Endothelial cell of umbilical vein (primary cell): ENCODE measurements around the gene PYY. TPM values are rescaled to one million over a fixed set of nuclear protein-coding genes. Genes with fewer than 3 reads are reported as not detected.

Experiments used
- BruUV-seq: library from RNA; stranded (reverse); fragments of 400-500 nt; replicated peaks from 2 replicates; lab custom pipeline; 2021; lab: Mats Ljungman, UMichigan
- CTCF ChIA-PET: fragments of 300-600, 350-600 bp; sonication (Branson Sonifier 250); formaldehyde crosslinking; loops from one replicate; lab custom pipeline; 2021; ENCODE audit warnings: antibody characterized with exemption, inconsistent platforms; lab: Charles Lee
- POLR2A ChIA-PET: fragments of 300-600, 350-600 bp; sonication (Branson Sonifier 250); formaldehyde crosslinking; loops from one replicate; lab custom pipeline; 2021; ENCODE audit warnings: antibody characterized with exemption, inconsistent platforms; lab: Charles Lee
- DNase-seq: peaks from one replicate; pipeline ENCODE4 v3.0.0-alpha.2; 2011; ENCODE audit warnings: low read depth, low spot score
- FAIRE-seq: peaks from 2 replicates; lab custom pipeline; 2011; peaks lifted over from hg19 to GRCh38; lab: Jason Lieb, UNC
- H2AFZ ChIP-seq: 2 replicates; pipeline ENCODE4 v1.6.0; 2012; ENCODE audit warnings: low read depth, low read length, control low read depth, inconsistent platforms
- H3K27ac ChIP-seq: 2 replicates; pipeline ENCODE4 v1.5.1; 2011; ENCODE audit warnings: low read depth, mild to moderate bottlenecking, control low read depth, low read length, moderate library complexity; ENCODE audit not compliant: insufficient read depth
- H3K27me3 ChIP-seq, 2 experiments: 2 replicates each; pipeline versions ENCODE4 v1.6.0 to v1.6.1; 2011; ENCODE audit warnings: low read length in 2 of 2, mixed read lengths in 1 of 2; ENCODE audit not compliant: control insufficient read depth in 2 of 2, insufficient read depth in 2 of 2
- H3K36me3 ChIP-seq, 2 experiments: 2 replicates in 1 of 2; 3 replicates in 1 of 2; pipeline ENCODE4 v1.5.1; 2011; ENCODE audit warnings: low read length in 2 of 2, mild to moderate bottlenecking in 1 of 2, moderate library complexity in 1 of 2; ENCODE audit not compliant: control insufficient read depth in 2 of 2, insufficient read depth in 2 of 2; ENCODE audit errors: extremely low read depth in 1 of 2
- H3K4me1 ChIP-seq: 3 replicates; pipeline ENCODE4 v1.5.1; 2011; ENCODE audit warnings: mild to moderate bottlenecking, low read length; ENCODE audit not compliant: control insufficient read depth, insufficient read depth; ENCODE audit errors: extremely low read depth
- H3K4me2 ChIP-seq: 2 replicates; pipeline ENCODE4 v1.6.1; 2011; ENCODE audit warnings: low read length, control low read depth, mixed read lengths; ENCODE audit not compliant: insufficient read depth
- H3K4me3 ChIP-seq, 3 experiments: fragments of 200-600 bp in 1 of 3; sonication (generic), shearing (Covaris generic) in 1 of 3; replicated peaks in 1 of 3; 2 replicates each; pipeline ENCODE4 v1.5.1; 2011 to 2016; ENCODE audit warnings: control low read depth in 3 of 3, low read length in 3 of 3, mild to moderate bottlenecking in 2 of 3, inconsistent platforms in 1 of 3, low read depth in 1 of 3, moderate library complexity in 1 of 3; ENCODE audit not compliant: insufficient read depth in 1 of 3
- H3K79me2 ChIP-seq: 2 replicates; pipeline ENCODE4 v1.6.0; 2012; ENCODE audit warnings: low read length, inconsistent platforms; ENCODE audit not compliant: control insufficient read depth, insufficient read depth
- H3K9ac ChIP-seq: replicated peaks from 2 replicates; pipeline ENCODE3; 2011; ENCODE audit warnings: low read length, control low read depth; ENCODE audit not compliant: insufficient read depth; ENCODE audit errors: extremely low read depth
- H3K9me1 ChIP-seq: replicated peaks from 3 replicates; pipeline ENCODE4 v1.6.0; 2011; ENCODE audit warnings: mild to moderate bottlenecking, low read length; ENCODE audit not compliant: control insufficient read depth, insufficient read depth; ENCODE audit errors: extremely low read depth
- H3K9me3 ChIP-seq: replicated peaks from 2 replicates; pipeline ENCODE4 v1.5.1; 2012; ENCODE audit warnings: low read length, inconsistent platforms; ENCODE audit not compliant: control insufficient read depth, insufficient read depth
- H4K20me1 ChIP-seq: replicated peaks from 2 replicates; pipeline ENCODE3; 2011; ENCODE audit warnings: mild to moderate bottlenecking, low read length; ENCODE audit not compliant: control insufficient read depth, insufficient read depth; ENCODE audit errors: extremely low read depth
- CTCF ChIP-seq, 2 donors: IDR thresholded peaks; 1 replicate in 1 of 2; 2 replicates in 1 of 2; pipeline ENCODE4 v1.5.1; 2011; ENCODE audit warnings: low read length in 2 of 2, mild to moderate bottlenecking in 2 of 2, moderate library complexity in 2 of 2, control low read depth in 1 of 2, inconsistent platforms in 1 of 2, low read depth in 1 of 2; ENCODE audit not compliant: insufficient read depth in 1 of 2; ENCODE audit errors: extremely low read depth in 1 of 2
- EZH2 ChIP-seq: IDR thresholded peaks from 2 replicates; pipeline ENCODE4 v1.6.1; 2012; ENCODE audit warnings: borderline replicate concordance, low read depth, mild to moderate bottlenecking, moderate library complexity, low read length, inconsistent platforms; ENCODE audit not compliant: severe bottlenecking
- FOS ChIP-seq: IDR thresholded peaks from 2 replicates; pipeline ENCODE4 v1.6.1; 2011; ENCODE audit warnings: mild to moderate bottlenecking, low read length, moderate library complexity, borderline replicate concordance; ENCODE audit not compliant: insufficient read depth
- GATA2 ChIP-seq: IDR thresholded peaks from 2 replicates; pipeline ENCODE4 v1.7.0; 2011; ENCODE audit warnings: low read depth, mild to moderate bottlenecking, moderate library complexity, mixed read lengths, low read length; ENCODE audit not compliant: insufficient read length, insufficient read depth
- MAX ChIP-seq: IDR thresholded peaks from 2 replicates; pipeline ENCODE4 v1.6.1; 2011; ENCODE audit not compliant: insufficient read depth, insufficient read length
- MYC ChIP-seq: IDR thresholded peaks from one replicate; pipeline ENCODE4 v1.6.1; 2011; ENCODE audit warnings: mild to moderate bottlenecking, low read depth, low read length
- POLR2A ChIP-seq: IDR thresholded peaks from 2 replicates; pipeline ENCODE4 v1.6.1; 2012; ENCODE audit warnings: low read depth, mild to moderate bottlenecking, control low read depth, low read length
- POLR2AphosphoS5 ChIP-seq: IDR thresholded peaks from 2 replicates; pipeline ENCODE4 v1.6.1; 2012; ENCODE audit warnings: low read depth, mild to moderate bottlenecking, control low read depth, low read length, moderate library complexity; ENCODE audit not compliant: insufficient read depth
- dilution Hi-C: fragments of 300-500 bp; cut with MboI; formaldehyde crosslinking; loops from one replicate; pipeline ENCODE4 v1.15.0; 2019; ENCODE audit warnings: low sequenced_read_pairs; ENCODE audit not compliant: extremely low pct_ligation_motif_present
- intact Hi-C: fragments of 100-400 bp; cut with micrococcal nuclease; formaldehyde crosslinking; loops from one replicate; pipeline ENCODE4 v1.10.0; 2022
- polyA plus RNA-seq, 4 experiments: library from polyadenylated mRNA; depleted of rRNA in 3 of 4; stranded (reverse) in 3 of 4; unstranded in 1 of 4; fragments of >200 nt; gene quantifications; 2 replicates each; pipeline versions ENCODE4 v1.2.1 to v1.2.3, GENCODE V29; 2011 to 2012; ENCODE audit warnings: missing spikeins in 1 of 4
- total RNA-seq: library from RNA; stranded (reverse); gene quantifications from 2 replicates; pipeline ENCODE4 v1.2.3, GENCODE V29; 2021

Gene PYY
- total and polyA plus RNA-seq, 2 donors (not counting 3 experiments of a cell fraction or from before 2014, with no cell fraction given), result not detected

GRCh38 chr17:43911904-43912303 lies 41.8 kb downstream of the PYY start:
- H3K4me3 ChIP-seq, result no peak overlapping the region
- H3K27me3 ChIP-seq, result peaks cover 35 to 41% of the 10 kb centered on the region in 2 experiments
- TF ChIP-seq MAX (no peak), POLR2A (no peak), EZH2 (no peak), CTCF (IDR thresholded peaks at IDR 0.05; ENCODE audit: extremely low read depth in 1 of 2, insufficient read depth in 1 of 2, low read depth in 1 of 2, low read length in 2 of 2) (no peak), FOS (no peak), POLR2AphosphoS5 (no peak), MYC (no peak), GATA2 (no peak)
- ChIA-PET POLR2A (no interaction called here), CTCF (interaction anchor here (2.8 kb wide), 1 partner anchor 12 kb away, joined by 43 read pairs; no protein-coding TSS in a partner anchor)
- H3K79me2 ChIP-seq, result no peaks in the 10 kb centered on the region
- no peak overlapping the region for H3K27ac ChIP-seq
- BruUV-seq, result no TSS peak
- DNase-seq (no peak), FAIRE-seq (no peak)
- dilution Hi-C loops, result no loop called here
- intact Hi-C loops, result no loop called here
- no peaks in the 10 kb centered on the region for H3K36me3 ChIP-seq
- H3K4me2 ChIP-seq, result no peak overlapping the region
- no peak overlapping the region for H3K9ac ChIP-seq
- H4K20me1 ChIP-seq, result no peaks in the 10 kb centered on the region
- H3K9me1 ChIP-seq, result no peaks in the 10 kb centered on the region
- peaks cover 2% of the 10 kb centered on the region for H3K4me1 ChIP-seq
- no peak overlapping the region for H2AFZ ChIP-seq
- H3K9me3 ChIP-seq, result no peaks in the 10 kb centered on the region
